Suprapubic skin (tissue), 3 donors: ENCODE results near the gene PCBP4.

ENCODE experiments used
- POLR2AphosphoS5 ChIP-seq, 3 donors: sonication (generic); formaldehyde crosslinking; IDR thresholded peaks; one replicate each; pipeline ENCODE4 v1.6.1; 2017; ENCODE audit warnings: antibody characterized with exemption in 3 of 3
- TF ChIP-seq, protein P1 (sequence below), 2 donors: fragments of 200-600 bp in 1 of 2; fragments of 450-650 bp in 1 of 2; sonication (generic) in 1 of 2; IDR thresholded peaks; one replicate each; pipeline ENCODE4 v1.5.1; 2016 to 2019; ENCODE audit warnings: antibody characterized with exemption in 2 of 2, mild to moderate bottlenecking in 1 of 2, moderate library complexity in 1 of 2

DNA sequence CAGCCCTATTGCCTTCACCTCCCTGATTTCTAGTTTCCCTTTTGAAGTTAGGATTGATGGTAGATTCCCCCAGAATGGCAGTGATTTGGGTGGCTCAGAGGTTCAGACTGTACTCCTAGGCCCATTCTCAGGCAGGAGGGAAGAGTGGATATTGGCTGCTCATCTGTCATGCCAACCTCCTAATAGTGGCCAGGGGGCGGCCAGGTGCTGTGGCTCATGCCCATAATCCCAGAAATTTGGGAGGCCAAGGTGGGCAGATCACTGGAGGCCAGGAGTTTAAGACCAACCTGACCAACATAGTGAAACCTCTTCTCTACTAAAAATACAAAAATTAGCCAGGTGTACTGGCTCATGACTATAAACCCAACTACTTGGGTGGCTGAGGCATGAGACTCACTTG, 36.8 kb downstream of the PCBP4 start:
- TF ChIP-seq, protein P1, sequence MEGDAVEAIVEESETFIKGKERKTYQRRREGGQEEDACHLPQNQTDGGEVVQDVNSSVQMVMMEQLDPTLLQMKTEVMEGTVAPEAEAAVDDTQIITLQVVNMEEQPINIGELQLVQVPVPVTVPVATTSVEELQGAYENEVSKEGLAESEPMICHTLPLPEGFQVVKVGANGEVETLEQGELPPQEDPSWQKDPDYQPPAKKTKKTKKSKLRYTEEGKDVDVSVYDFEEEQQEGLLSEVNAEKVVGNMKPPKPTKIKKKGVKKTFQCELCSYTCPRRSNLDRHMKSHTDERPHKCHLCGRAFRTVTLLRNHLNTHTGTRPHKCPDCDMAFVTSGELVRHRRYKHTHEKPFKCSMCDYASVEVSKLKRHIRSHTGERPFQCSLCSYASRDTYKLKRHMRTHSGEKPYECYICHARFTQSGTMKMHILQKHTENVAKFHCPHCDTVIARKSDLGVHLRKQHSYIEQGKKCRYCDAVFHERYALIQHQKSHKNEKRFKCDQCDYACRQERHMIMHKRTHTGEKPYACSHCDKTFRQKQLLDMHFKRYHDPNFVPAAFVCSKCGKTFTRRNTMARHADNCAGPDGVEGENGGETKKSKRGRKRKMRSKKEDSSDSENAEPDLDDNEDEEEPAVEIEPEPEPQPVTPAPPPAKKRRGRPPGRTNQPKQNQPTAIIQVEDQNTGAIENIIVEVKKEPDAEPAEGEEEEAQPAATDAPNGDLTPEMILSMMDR (IDR thresholded peaks at IDR 0.05), result no peak
- no peak for TF ChIP-seq POLR2AphosphoS5 (IDR thresholded peaks at IDR 0.05)
